T-helper 17 cell (primary cell): ENCODE results near the gene ZNF202. TPM values are rescaled to one million over a fixed set of nuclear protein-coding genes. Genes with fewer than 3 reads are reported as not detected.

Source experiments
- ATAC-seq: fragments of 150-1000 bp; cut with Tn5 transposase; 2 replicates; pipeline ENCODE4 v1.10.0; 2021; ENCODE audit warnings: mild to moderate bottlenecking, moderate library complexity
- DNase-seq, 3 donors: peaks; one replicate each; pipeline versions ENCODE4 v3.0.0 to v3.0.0-alpha.2; 2020 to 2021
- H3K9me3 ChIP-seq: one replicate; pipeline ENCODE4 v1.7.0; 2013; ENCODE audit warnings: low read length, mild to moderate bottlenecking; ENCODE audit not compliant: control insufficient read depth, poor library complexity, severe bottlenecking
- H3K27ac Mint-ChIP-seq: one replicate; pipeline ENCODE4 v1.8.0; 2022; ENCODE audit warnings: mild to moderate bottlenecking, moderate library complexity, mixed read lengths
- H3K27me3 Mint-ChIP-seq: one replicate; pipeline ENCODE4 v1.8.0; 2022; ENCODE audit warnings: mixed read lengths
- H3K36me3 Mint-ChIP-seq: one replicate; pipeline ENCODE4 v1.8.0; 2022; ENCODE audit warnings: low read depth, mixed read lengths
- H3K4me1 Mint-ChIP-seq: one replicate; pipeline ENCODE4 v1.8.0; 2022; ENCODE audit warnings: mild to moderate bottlenecking, mixed read lengths
- H3K4me3 Mint-ChIP-seq: one replicate; pipeline ENCODE4 v1.8.0; 2022; ENCODE audit warnings: mild to moderate bottlenecking, moderate library complexity, mixed read lengths
- total RNA-seq, 4 donors: library from RNA in 2 of 4; stranded (reverse) in 2 of 4; gene quantifications; one replicate each; pipeline ENCODE4 v1.2.3 and lab custom pipeline; 2022 to 2026

Gene ZNF202
- total RNA-seq (10 to 100 TPM; 11.4 to 11.5 TPM), total RNA-seq (lab: John Stamatoyannopoulos, UW) (18.5 to 46.5 reads per million in 2 donors)

DNA sequence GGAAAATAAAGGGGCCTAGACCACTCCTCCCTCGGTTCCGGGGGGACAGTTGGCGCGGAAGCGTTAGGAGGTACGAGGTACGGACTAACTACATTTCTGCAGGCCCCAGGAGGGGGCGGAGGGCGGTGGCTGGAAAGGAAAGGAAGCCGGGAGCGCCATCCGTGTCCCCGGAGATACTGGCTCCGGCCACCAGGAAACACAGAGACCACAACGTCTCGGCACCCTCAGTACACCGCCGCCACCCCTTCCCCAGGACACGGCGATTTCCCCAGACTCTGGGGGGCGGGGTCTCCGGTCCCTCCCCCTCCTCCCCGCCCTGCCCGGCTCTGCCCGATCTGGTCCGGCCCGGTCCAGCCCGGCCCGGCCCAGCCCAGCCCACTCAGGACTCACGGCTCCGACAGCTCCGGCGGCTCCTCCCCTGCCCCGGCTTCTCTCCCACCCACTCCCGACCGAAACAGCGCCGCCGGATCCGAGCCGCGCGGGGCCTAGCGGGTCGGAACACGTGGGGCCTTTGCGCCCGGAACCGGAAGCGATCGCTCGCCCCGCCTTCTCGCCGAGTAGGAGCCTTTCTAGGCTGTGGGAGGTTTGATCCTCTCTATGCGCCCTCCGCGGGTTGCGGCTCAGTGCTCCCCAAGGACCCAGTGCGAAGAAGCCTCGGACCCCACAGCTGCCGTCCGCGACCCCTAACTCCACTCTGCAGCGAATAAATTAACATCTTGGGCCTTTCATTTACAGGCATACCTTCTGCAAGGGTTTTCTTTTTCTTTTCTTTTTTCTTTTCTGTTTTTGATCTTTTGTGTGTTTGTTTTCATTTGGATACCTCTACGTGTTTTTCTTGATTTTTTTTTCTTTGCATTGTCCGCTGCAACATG is at the start of gene ZNF202:
Gene ZNF202 (minus strand): TSS at position 502 of the 872 bp plus-strand sequence. CDS start 10,772 bp downstream, outside the sequence.
- DNase-seq: peak; percentile 83 to 86 (median 84)
- Mint-ChIP-seq H3K4me1 (peaks cover 36% of the 10 kb centered on the region), H3K4me3 (peak within 1 kb of the TSS; percentile 98), H3K27ac (peak within 1 kb of the TSS; percentile 94), H3K27me3 (peaks cover 12% of the 10 kb centered on the region), H3K36me3 (peaks cover 6% of the 10 kb centered on the region)
- ATAC-seq: peak; percentile 98
- H3K9me3 ChIP-seq: no peaks in the 10 kb centered on the region

GRCh38 chr11:123783536-123783935 is 42.1 kb upstream of the ZNF202 start:
- H3K27ac Mint-ChIP-seq: no peak overlapping the region
- H3K4me3 Mint-ChIP-seq: no peak overlapping the region
- H3K9me3 ChIP-seq: no peaks in the 10 kb centered on the region
- ATAC-seq (no peak), DNase-seq (no peak)
- no peaks in the 10 kb centered on the region for H3K36me3 Mint-ChIP-seq
- H3K4me1 Mint-ChIP-seq: no peaks in the 10 kb centered on the region
- H3K27me3 Mint-ChIP-seq: peaks cover 20% of the 10 kb centered on the region

- Mint-ChIP-seq H3K4me1 (no peaks in the 10 kb centered on the region), H3K36me3 (no peaks in the 10 kb centered on the region), H3K4me3 (no peak overlapping the region), H3K27ac (no peak overlapping the region), H3K27me3 (peaks cover 23% of the 10 kb centered on the region)
- no peaks in the 10 kb centered on the region for H3K9me3 ChIP-seq
- DNase-seq (no peak), ATAC-seq (no peak)
Measured at GRCh38 chr11:123778511-123778910, 37.1 kb upstream of the ZNF202 start.

DNA sequence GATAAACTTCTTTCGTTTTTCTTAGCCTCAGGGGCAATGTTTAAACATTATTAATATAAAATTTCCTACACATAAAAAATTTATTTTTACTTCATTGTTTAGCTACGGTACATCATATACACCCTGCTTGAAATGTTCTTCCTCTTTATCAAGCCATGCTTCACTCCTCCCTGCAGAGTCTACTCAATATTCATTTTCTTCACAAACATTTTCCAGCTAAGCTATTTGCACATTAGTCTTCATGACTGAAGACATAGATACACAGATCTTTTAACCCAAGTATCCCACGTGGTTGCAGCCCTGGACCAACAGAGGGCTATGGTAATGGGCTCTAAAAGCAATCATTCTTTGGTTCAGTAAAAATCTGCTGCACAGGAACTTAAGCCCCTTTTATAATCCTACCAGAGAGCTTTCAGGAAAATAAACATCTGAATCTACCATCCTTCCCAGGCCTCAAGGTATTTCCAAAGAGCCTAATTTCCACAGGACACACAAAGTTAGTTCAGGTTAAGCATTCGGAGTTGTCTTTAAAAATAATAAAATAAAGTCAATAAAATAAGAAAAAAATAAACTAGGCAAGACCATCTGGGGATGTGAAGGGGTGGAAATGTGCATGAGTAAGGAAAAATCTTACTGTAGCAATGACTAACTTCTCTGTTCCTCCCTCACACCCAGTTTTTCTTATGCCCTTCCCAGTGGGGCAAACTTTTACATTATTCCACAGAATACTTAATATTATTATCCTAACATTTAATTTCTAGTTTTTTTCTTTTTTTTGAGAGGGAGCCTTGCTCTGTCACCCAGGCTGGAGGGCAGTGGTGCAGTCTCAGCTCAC is 34.5 kb upstream of the ZNF202 start:
- Mint-ChIP-seq H3K27me3 (peaks cover 9% of the 10 kb centered on the region), H3K27ac (no peak overlapping the region), H3K4me3 (no peak overlapping the region), H3K36me3 (no peaks in the 10 kb centered on the region), H3K4me1 (no peaks in the 10 kb centered on the region)
- ATAC-seq: no peak
- no peak for DNase-seq
- no peaks in the 10 kb centered on the region for H3K9me3 ChIP-seq

DNA sequence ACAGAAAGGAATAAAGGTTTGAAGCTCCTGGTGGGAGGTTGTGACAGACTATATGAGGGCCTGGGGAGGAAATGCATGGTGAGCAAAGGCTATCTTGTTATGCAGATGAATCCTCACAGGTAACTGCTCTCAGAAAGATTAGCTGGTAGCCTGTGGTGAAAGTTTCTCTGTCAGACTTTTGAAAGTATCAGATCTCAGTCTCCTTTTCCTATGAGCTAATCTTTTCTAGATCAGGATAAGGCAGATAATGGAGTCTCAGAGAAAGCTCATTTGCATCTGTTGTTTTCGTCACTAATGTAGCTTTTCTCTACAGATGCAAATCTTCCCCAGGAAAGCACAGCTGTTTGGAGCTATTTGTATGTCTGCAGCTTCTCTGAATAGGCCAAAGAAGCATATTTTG is 33.8 kb upstream of the ZNF202 start:
- no peaks in the 10 kb centered on the region for H3K36me3 Mint-ChIP-seq
- ATAC-seq: no peak
- no peak overlapping the region for H3K27ac Mint-ChIP-seq
- H3K4me3 Mint-ChIP-seq: no peak overlapping the region
- H3K9me3 ChIP-seq: no peaks in the 10 kb centered on the region
- DNase-seq: no peak
- H3K4me1 Mint-ChIP-seq: no peaks in the 10 kb centered on the region
- H3K27me3 Mint-ChIP-seq: peaks cover 9% of the 10 kb centered on the region

DNA sequence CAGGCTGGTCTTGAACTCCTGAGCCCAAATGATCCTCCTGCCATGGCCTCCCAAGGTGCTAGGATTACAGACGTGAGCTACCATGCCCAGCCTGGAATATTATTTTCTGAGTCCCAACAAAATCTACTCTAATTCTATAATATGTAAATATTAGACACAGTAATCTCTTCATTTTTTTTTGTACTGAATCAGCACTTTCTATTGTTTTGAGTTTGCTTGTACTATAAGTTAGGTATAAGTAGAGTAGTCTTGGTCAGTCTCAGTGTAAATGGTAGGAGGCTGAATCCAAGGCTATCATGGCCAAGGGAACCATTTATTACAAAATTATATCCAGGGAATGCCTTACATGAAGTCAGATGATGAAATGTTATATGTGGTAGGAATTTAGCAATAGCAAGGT is 32.5 kb upstream of the ZNF202 start:
- no peaks in the 10 kb centered on the region for H3K4me1 Mint-ChIP-seq
- DNase-seq: no peak
- no peaks in the 10 kb centered on the region for H3K36me3 Mint-ChIP-seq
- no peak overlapping the region for H3K27ac Mint-ChIP-seq
- ATAC-seq: no peak
- H3K9me3 ChIP-seq: no peaks in the 10 kb centered on the region
- H3K27me3 Mint-ChIP-seq: peaks cover 18% of the 10 kb centered on the region
- H3K4me3 Mint-ChIP-seq: no peak overlapping the region

DNA sequence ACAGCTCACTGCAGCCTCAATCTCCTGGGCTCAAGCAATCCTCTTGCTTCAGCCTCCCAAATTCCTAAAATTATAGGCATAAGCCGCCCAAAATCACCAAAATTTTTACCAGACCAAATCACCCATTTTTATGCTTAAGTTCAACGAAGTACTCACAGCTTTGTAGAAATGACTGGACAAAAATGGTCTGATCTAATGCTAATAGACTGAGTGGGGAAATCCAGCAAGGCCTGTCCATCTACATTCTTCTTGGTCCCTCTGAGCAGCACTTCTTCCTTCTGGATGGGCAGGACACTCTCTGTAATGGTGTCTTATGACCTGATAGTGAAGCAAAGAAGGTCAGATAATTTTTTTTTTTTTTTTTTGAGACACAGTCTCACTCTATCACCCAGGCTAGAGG is 31.6 kb upstream of the ZNF202 start:
- no peak overlapping the region for H3K27ac Mint-ChIP-seq
- no peaks in the 10 kb centered on the region for H3K4me1 Mint-ChIP-seq
- DNase-seq (no peak), ATAC-seq (no peak)
- H3K9me3 ChIP-seq: no peaks in the 10 kb centered on the region
- no peaks in the 10 kb centered on the region for H3K36me3 Mint-ChIP-seq
- no peak overlapping the region for H3K4me3 Mint-ChIP-seq
- peaks cover 20% of the 10 kb centered on the region for H3K27me3 Mint-ChIP-seq

DNA sequence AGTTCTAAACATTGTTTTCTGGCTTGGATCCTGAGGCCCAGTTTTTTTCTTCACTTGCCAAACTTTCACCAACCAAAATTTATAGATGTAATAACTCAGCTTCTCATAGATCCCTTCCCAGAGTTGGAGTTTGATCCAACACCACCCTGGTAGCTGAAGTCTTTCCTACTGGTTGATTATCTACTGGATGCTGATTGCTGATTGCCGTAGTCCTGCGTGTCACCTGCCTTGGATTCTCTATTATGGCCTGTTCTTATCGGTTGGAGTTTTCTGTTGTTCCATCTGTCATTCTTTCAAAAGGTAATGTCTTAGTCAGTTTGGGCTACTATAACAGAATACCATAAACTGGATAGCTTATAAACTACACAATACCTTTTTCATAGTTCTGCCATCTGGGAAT is 30.2 kb upstream of the ZNF202 start:
- ATAC-seq (no peak), DNase-seq (no peak)
- no peaks in the 10 kb centered on the region for H3K9me3 ChIP-seq
- H3K4me3 Mint-ChIP-seq: no peak overlapping the region
- no peaks in the 10 kb centered on the region for H3K4me1 Mint-ChIP-seq
- peaks cover 21% of the 10 kb centered on the region for H3K27me3 Mint-ChIP-seq
- H3K36me3 Mint-ChIP-seq: peaks cover 2% of the 10 kb centered on the region
- no peak overlapping the region for H3K27ac Mint-ChIP-seq

GRCh38 chr11:123770712-123771111 is 29.3 kb upstream of the ZNF202 start:
- no peak for DNase-seq
- H3K27ac Mint-ChIP-seq: no peak overlapping the region
- ATAC-seq: no peak
- H3K27me3 Mint-ChIP-seq: peaks cover 25% of the 10 kb centered on the region
- no peaks in the 10 kb centered on the region for H3K4me1 Mint-ChIP-seq
- H3K4me3 Mint-ChIP-seq: no peak overlapping the region
- H3K9me3 ChIP-seq: no peaks in the 10 kb centered on the region
- H3K36me3 Mint-ChIP-seq: peaks cover 2% of the 10 kb centered on the region

DNA sequence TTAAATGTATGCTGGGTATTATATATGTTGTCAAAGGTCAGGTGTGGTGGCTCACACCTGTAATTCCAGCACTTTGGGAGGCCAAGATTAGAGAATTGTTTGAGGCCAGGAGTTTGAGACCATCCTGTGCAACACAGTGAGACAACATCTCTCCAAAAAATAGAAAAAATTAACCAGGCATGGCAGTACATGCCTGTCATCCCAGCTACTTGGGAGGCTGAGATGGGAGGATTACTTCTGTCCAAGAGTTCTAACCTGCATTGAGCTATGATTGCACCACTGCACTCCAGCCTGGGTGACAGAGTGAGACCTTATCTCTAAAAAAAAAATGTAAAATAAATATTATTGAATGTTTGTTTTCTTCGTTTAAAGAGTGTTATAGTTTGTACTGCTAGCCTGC is 24.1 kb upstream of the ZNF202 start:
- Mint-ChIP-seq H3K27ac (no peak overlapping the region), H3K4me1 (no peaks in the 10 kb centered on the region), H3K36me3 (peaks cover 2% of the 10 kb centered on the region), H3K4me3 (no peak overlapping the region), H3K27me3 (peaks cover 25% of the 10 kb centered on the region)
- ATAC-seq (no peak), DNase-seq (no peak)
- H3K9me3 ChIP-seq: peaks cover 6% of the 10 kb centered on the region

DNA sequence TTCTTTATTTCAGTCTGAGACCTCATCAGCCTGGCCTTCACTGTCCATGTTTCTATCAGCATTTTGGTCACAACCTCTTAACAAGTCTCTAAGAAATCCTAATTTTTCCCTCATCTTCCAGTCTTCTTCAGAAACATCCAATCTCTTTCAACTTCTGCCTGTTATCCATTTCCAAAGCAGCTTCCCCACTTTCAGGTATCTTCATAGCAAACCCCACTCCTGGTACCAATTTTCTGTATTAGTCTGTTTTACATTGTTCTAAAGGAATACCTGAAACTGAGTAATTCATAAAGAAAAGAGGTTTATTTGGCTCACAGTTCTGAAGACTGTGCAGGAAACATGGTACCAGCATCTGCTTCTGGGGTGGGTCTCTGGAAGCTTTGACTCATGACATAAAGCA is 21.0 kb upstream of the ZNF202 start:
- H3K9me3 ChIP-seq: peaks cover 6% of the 10 kb centered on the region
- ATAC-seq: no peak
- Mint-ChIP-seq H3K27ac (no peak overlapping the region), H3K4me3 (no peak overlapping the region), H3K27me3 (peaks cover 13% of the 10 kb centered on the region), H3K36me3 (peaks cover under 1% of the 10 kb centered on the region), H3K4me1 (no peaks in the 10 kb centered on the region)
- no peak for DNase-seq

DNA sequence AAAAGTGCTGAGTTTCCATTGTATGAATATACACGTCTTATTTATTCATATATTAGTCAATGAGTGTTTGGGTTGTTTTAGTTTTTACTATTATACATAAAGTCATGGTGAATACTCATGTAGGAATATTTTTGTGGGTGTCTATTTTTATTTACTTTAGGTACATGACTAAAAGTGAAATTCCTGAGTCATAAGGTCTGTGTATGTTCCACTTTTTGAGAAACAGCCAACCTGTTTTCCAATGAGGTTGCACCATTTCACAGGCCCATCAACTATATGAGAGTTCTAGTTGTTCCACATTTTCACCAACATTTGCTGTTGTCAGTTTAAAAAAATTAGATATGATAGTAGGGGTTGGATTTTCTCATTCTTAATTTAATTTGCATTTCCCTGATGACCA is 19.4 kb upstream of the ZNF202 start:
- no peak for ATAC-seq

DNA sequence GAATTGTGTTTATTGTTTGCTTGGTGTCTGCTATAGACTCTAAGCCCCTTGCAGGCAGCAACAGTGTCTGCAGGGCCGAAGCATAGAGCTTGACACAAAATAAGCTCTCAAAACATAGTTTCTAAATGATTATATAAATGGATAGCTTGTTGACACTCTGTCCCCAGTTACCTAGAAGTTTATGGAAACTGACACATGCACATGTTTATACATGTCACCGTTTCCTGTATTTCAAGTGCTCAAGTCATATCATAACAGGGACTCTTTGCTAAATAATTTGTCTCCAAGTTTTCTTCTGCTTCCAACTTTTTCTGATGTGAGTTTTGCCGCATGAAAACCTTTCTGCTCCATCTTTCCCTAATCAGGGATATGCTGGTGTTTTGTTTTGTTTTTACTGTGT is 16.5 kb upstream of the ZNF202 start:
- H3K4me1 Mint-ChIP-seq: peaks cover under 1% of the 10 kb centered on the region
- peaks cover 6% of the 10 kb centered on the region for H3K9me3 ChIP-seq
- DNase-seq (no peak), ATAC-seq (no peak)
- no peak overlapping the region for H3K4me3 Mint-ChIP-seq
- peaks cover 37% of the 10 kb centered on the region for H3K27me3 Mint-ChIP-seq
- H3K36me3 Mint-ChIP-seq: no peaks in the 10 kb centered on the region
- H3K27ac Mint-ChIP-seq: peak overlapping the region; percentile 32

More for the DNA sequence above, 19.4 kb upstream of the ZNF202 start:
- H3K9me3 ChIP-seq: peaks cover 6% of the 10 kb centered on the region
- DNase-seq: no peak
- no peak overlapping the region for H3K27ac Mint-ChIP-seq
- H3K36me3 Mint-ChIP-seq: no peaks in the 10 kb centered on the region
- H3K4me3 Mint-ChIP-seq: no peak overlapping the region
- no peaks in the 10 kb centered on the region for H3K4me1 Mint-ChIP-seq
- peaks cover 23% of the 10 kb centered on the region for H3K27me3 Mint-ChIP-seq
